GM12878 (cell line): ENCODE results near the gene LEMD2. TPM values are rescaled to one million over a fixed set of nuclear protein-coding genes. Genes with fewer than 3 reads are reported as not detected.

Experiments
- ATAC-seq: fragments of 200-7000 bp; cut with Tn5 transposase; 3 replicates; pipeline ENCODE4 v1.9.1; 2020; ENCODE audit warnings: mild to moderate bottlenecking, moderate library complexity
- BruUV-seq: library from RNA; stranded (reverse); fragments of 400-500 nt; replicated peaks from 2 replicates; lab custom pipeline; 2021; lab: Mats Ljungman, UMichigan
- CTCF ChIA-PET: fragments of 300-600 bp; sonication (Branson Sonifier 250); formaldehyde crosslinking; extraction: SDS; loops from one replicate; lab custom pipeline; 2021; ENCODE audit warnings: inconsistent platforms; lab: Yijun Ruan, JAX
- POLR2A ChIA-PET: fragments of 350-600 bp; formaldehyde crosslinking; extraction: SDS; loops from one replicate; lab custom pipeline; 2021; ENCODE audit warnings: inconsistent platforms; lab: Charles Lee
- RAD21 ChIA-PET: fragments of 300-600 bp; sonication (Branson Sonifier 250); formaldehyde crosslinking; loops from one replicate; lab custom pipeline; 2023; ENCODE audit warnings: antibody characterized with exemption; ENCODE audit not compliant: unreplicated experiment; lab: Charles Lee
- SMC1A ChIA-PET: fragments of 300-600 bp; sonication (Branson Sonifier 250); formaldehyde crosslinking; loops from one replicate; lab custom pipeline; 2023; ENCODE audit not compliant: unreplicated experiment, uncharacterized antibody; lab: Charles Lee
- DNase-seq: peaks from one replicate; pipeline ENCODE4 v3.0.0-alpha.2; 2011; ENCODE audit warnings: low read depth, low spot score
- FAIRE-seq: peaks from 3 replicates; lab custom pipeline; 2011; peaks lifted over from hg19 to GRCh38; lab: Jason Lieb, UNC
- H2AFZ ChIP-seq: 2 replicates; pipeline ENCODE4 v1.6.0; 2011; ENCODE audit warnings: low read depth, low read length, control low read depth; ENCODE audit not compliant: control insufficient read depth
- H3K27ac ChIP-seq: 2 replicates; pipeline ENCODE4 v1.5.1; 2011; ENCODE audit warnings: control low read depth; ENCODE audit not compliant: control insufficient read depth, insufficient read depth
- H3K27me3 ChIP-seq, 2 experiments: replicated peaks in 1 of 2; 2 replicates each; pipeline versions ENCODE4 v1.6.0 to v1.6.1; 2011; ENCODE audit warnings: low read length in 1 of 2; ENCODE audit not compliant: control insufficient read depth in 2 of 2, insufficient read depth in 2 of 2
- H3K36me3 ChIP-seq, 2 experiments: 2 replicates each; pipeline ENCODE4 v1.5.1; 2011; ENCODE audit warnings: low read length in 1 of 2; ENCODE audit not compliant: control insufficient read depth in 2 of 2, insufficient read depth in 2 of 2
- H3K4me1 ChIP-seq: 2 replicates; pipeline ENCODE4 v1.6.1; 2011; ENCODE audit warnings: mild to moderate bottlenecking, low read length, moderate library complexity, mixed read lengths; ENCODE audit not compliant: control insufficient read depth, insufficient read depth
- H3K4me2 ChIP-seq: 2 replicates; pipeline ENCODE4 v1.6.0; 2011; ENCODE audit warnings: control low read depth; ENCODE audit not compliant: control insufficient read depth, insufficient read depth
- H3K4me3 ChIP-seq: fragments of 200-600 bp; sonication (generic); 2 replicates; pipeline ENCODE4 v1.5.1; 2016
- H3K79me2 ChIP-seq: 2 replicates; pipeline ENCODE4 v1.6.0; 2011; ENCODE audit warnings: low read length; ENCODE audit not compliant: control insufficient read depth, insufficient read depth
- H3K9ac ChIP-seq: 2 replicates; pipeline ENCODE4 v1.8.0; 2011; ENCODE audit warnings: low read length, control low read depth, mixed read lengths; ENCODE audit not compliant: control insufficient read depth, insufficient read depth
- H3K9me3 ChIP-seq: replicated peaks from 3 replicates; pipeline ENCODE4 v1.5.1; 2011; ENCODE audit warnings: mild to moderate bottlenecking, low read length; ENCODE audit not compliant: control insufficient read depth, insufficient read depth
- H4K20me1 ChIP-seq: 2 replicates; pipeline ENCODE4 v1.6.0; 2011; ENCODE audit not compliant: control insufficient read depth, insufficient read depth
- BCL11A ChIP-seq: IDR thresholded peaks from 2 replicates; pipeline ENCODE4 v1.6.1; 2011; ENCODE audit warnings: low read depth, low read length
- BHLHE40 ChIP-seq, 2 experiments: fragments of 450-650 bp in 1 of 2; IDR thresholded peaks; 2 replicates each; pipeline ENCODE4 v1.6.1; 2011 to 2017; ENCODE audit warnings: low read depth in 2 of 2, borderline replicate concordance in 1 of 2, improper control_type of control experiment in 1 of 2, low read length in 1 of 2, mild to moderate bottlenecking in 1 of 2
- CREB1 ChIP-seq: IDR thresholded peaks from 2 replicates; pipeline ENCODE4 v1.6.1; 2012; ENCODE audit warnings: low read depth, mild to moderate bottlenecking, inconsistent platforms
- CTCF ChIP-seq, 3 experiments: IDR thresholded peaks in 2 of 3; conservative IDR thresholded peaks in 1 of 3; 2 replicates each; pipeline ENCODE4 v1.5.1; 2011; ENCODE audit warnings: low read depth in 3 of 3, low read length in 3 of 3, mild to moderate bottlenecking in 3 of 3, control low read depth in 2 of 3, moderate library complexity in 2 of 3, inconsistent platforms in 1 of 3, mixed read lengths in 1 of 3; ENCODE audit not compliant: control insufficient read depth in 2 of 3, insufficient read depth in 1 of 3; ENCODE audit errors: extremely low read depth in 1 of 3
- FOS ChIP-seq: IDR thresholded peaks from 3 replicates; pipeline ENCODE4 v1.6.1; 2011; ENCODE audit warnings: borderline replicate concordance; ENCODE audit not compliant: insufficient read length; ENCODE audit errors: extremely low read depth
- FOXK2 ChIP-seq: fragments of 450-650 bp; IDR thresholded peaks from 2 replicates; pipeline ENCODE4 v1.6.1; 2017; ENCODE audit warnings: mild to moderate bottlenecking, moderate library complexity
- JUND ChIP-seq: IDR thresholded peaks from 2 replicates; pipeline ENCODE4 v1.6.1; 2012; ENCODE audit warnings: low read depth, mild to moderate bottlenecking, low read length, improper control_type of control experiment, moderate library complexity
- MEF2A ChIP-seq: IDR thresholded peaks from 2 replicates; pipeline ENCODE4 v1.6.1; 2011; ENCODE audit warnings: low read depth, mild to moderate bottlenecking, low read length, moderate library complexity; ENCODE audit not compliant: insufficient read depth
- PAX5 ChIP-seq: IDR thresholded peaks from 2 replicates; pipeline ENCODE4 v1.6.1; 2011; ENCODE audit warnings: low read depth, low read length, borderline replicate concordance
- PAX8 ChIP-seq: fragments of 450-650 bp; IDR thresholded peaks from 2 replicates; pipeline ENCODE4 v1.6.1; 2017; ENCODE audit warnings: mild to moderate bottlenecking, moderate library complexity
- POLR2A ChIP-seq: IDR thresholded peaks from 2 replicates; pipeline ENCODE4 v1.6.1; 2011; ENCODE audit warnings: low read depth, mild to moderate bottlenecking, low read length
- RAD51 ChIP-seq: fragments of 450-650 bp; IDR thresholded peaks from 2 replicates; pipeline ENCODE4 v1.6.1; 2016; ENCODE audit warnings: moderate library complexity, mild to moderate bottlenecking, inconsistent platforms
- TCF3 ChIP-seq: IDR thresholded peaks from 2 replicates; pipeline ENCODE4 v1.6.1; 2012; ENCODE audit warnings: low read depth, mild to moderate bottlenecking, low read length, borderline replicate concordance; ENCODE audit not compliant: insufficient read depth
- YY1 ChIP-seq: IDR thresholded peaks from 2 replicates; pipeline ENCODE4 v1.6.1; 2011; ENCODE audit warnings: low read depth, mild to moderate bottlenecking, low read length
- ZZZ3 ChIP-seq: IDR thresholded peaks from 2 replicates; pipeline ENCODE4 v1.6.1; 2011; ENCODE audit warnings: low read depth; ENCODE audit not compliant: control insufficient read depth, insufficient read length
- WGBS: methylation state at CpG from one replicate; pipeline ENCODE4 v1.1.6; 2016; ENCODE audit warnings: low lambda C conversion rate; ENCODE audit not compliant: insufficient replicate concordance, insufficient coverage; ENCODE audit errors: missing lambda C conversion rate; 5-methylcytosine and 5-hydroxymethylcytosine counted together
- in situ Hi-C: fragments of 300-500 bp; cut with MboI; formaldehyde crosslinking; loops from 9 replicates; pipeline ENCODE4 v1.14.3; 2018; ENCODE audit warnings: mixed read lengths
- intact Hi-C: fragments of 100-400 bp; cut with micrococcal nuclease; formaldehyde crosslinking; loops from one replicate; pipeline ENCODE4 v1.14.2; 2022; ENCODE audit not compliant: unreplicated experiment
- polyA plus RNA-seq, 11 experiments: library from polyadenylated mRNA; depleted of rRNA in 4 of 11; unstranded in 6 of 11; stranded (reverse) in 5 of 11; fragments of >200 nt; fragmentation: Nextera tagmentation in 4 of 11; fragmentation: Illumina TruSeq in 1 of 11; extraction: Ambion mirVana in 4 of 11; extraction: Trizol in 1 of 11; gene quantifications; 1 replicate in 1 of 11; 2 replicates in 10 of 11; pipeline versions ENCODE4 v1.2.1 to v1.2.3, GENCODE V29; 2011 to 2016; ENCODE audit warnings: inconsistent platforms in 2 of 11, missing spikeins in 2 of 11, low read depth in 1 of 11
- total RNA-seq, 4 experiments: library from RNA; depleted of rRNA in 3 of 4; stranded (reverse); fragments of >200 nt in 3 of 4; fragmentation: Illumina TruSeq in 1 of 4; extraction: Trizol in 1 of 4; gene quantifications; 2 replicates each; pipeline versions ENCODE4 v1.2.1 to v1.2.3, GENCODE V29; 2013 to 2021
- TF ChIP-seq, protein P1 (sequence below): fragments of 450-650 bp; formaldehyde crosslinking; IDR thresholded peaks from 2 replicates; pipeline ENCODE4 v1.4.0; 2022; ENCODE audit warnings: mild to moderate bottlenecking, moderate library complexity

LEMD2 gene
- total and polyA plus RNA-seq, 10 of the 15 experiments (the other 5 are each of a cell fraction or from before 2014, with no cell fraction given) = 0.45 to 47.1 (median 22.8) TPM

DNA sequence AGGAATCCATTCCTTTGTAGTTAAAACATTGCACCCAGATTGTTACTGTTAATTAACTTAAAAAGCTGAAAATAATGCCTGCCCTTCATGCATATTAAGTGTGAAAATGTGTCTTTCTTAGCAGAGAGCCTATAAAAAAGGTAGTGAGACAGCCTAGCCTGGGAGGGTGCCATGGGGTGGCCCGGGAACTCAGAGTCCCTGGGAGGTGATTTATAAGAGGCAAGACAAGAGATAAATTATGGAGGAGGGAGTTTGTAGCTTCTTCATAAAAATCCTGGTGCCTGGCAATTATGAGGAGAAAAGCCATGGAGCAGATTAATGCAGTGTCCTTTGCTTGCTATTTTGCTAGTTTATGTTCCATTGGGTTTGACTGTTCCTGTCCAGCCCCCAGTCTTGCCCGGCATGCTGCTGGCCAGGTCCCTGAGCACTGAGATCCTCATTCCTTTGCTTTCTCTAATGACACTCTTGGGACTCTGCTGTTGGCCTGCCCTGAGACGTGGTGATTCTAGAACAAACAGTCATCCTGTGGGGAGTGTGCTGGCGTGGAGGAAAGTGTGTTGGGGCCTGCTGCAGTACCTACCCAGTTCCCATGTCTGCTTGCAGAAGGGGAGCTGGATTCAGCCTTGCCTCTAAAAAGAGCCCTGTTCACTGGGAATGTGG, 10.7 kb upstream of the LEMD2 start:
- H3K4me1 ChIP-seq = no peaks in the 10 kb centered on the region
- SMC1A ChIA-PET = no interaction called here
- H3K27ac ChIP-seq = no peak overlapping the region
- H3K27me3 ChIP-seq = peaks cover 0 to 6% of the 10 kb centered on the region in 2 experiments
- no peak overlapping the region for H3K4me3 ChIP-seq
- FAIRE-seq = no peak
- TF ChIP-seq CTCF (IDR thresholded peaks at IDR 0.05 in 2 of 3, conservative IDR thresholded peaks at IDR 0.05 in 1 of 3; ENCODE audit: control insufficient read depth in 2 of 3, extremely low read depth in 1 of 3, insufficient read depth in 1 of 3, low read depth in 3 of 3, low read length in 3 of 3) (no peak), RAD51 (no peak), POLR2A (no peak), YY1 (no peak), JUND (no peak), TCF3 (no peak), BHLHE40 (IDR thresholded peaks at IDR 0.05; ENCODE audit: borderline replicate concordance in 1 of 2, low read depth in 2 of 2, low read length in 1 of 2) (no peak), CREB1 (no peak), BCL11A (no peak), MEF2A (no peak), PAX5 (no peak), ZZZ3 (no peak), FOXK2 (no peak), FOS (no peak), PAX8 (no peak)
- TF ChIP-seq, protein P1, sequence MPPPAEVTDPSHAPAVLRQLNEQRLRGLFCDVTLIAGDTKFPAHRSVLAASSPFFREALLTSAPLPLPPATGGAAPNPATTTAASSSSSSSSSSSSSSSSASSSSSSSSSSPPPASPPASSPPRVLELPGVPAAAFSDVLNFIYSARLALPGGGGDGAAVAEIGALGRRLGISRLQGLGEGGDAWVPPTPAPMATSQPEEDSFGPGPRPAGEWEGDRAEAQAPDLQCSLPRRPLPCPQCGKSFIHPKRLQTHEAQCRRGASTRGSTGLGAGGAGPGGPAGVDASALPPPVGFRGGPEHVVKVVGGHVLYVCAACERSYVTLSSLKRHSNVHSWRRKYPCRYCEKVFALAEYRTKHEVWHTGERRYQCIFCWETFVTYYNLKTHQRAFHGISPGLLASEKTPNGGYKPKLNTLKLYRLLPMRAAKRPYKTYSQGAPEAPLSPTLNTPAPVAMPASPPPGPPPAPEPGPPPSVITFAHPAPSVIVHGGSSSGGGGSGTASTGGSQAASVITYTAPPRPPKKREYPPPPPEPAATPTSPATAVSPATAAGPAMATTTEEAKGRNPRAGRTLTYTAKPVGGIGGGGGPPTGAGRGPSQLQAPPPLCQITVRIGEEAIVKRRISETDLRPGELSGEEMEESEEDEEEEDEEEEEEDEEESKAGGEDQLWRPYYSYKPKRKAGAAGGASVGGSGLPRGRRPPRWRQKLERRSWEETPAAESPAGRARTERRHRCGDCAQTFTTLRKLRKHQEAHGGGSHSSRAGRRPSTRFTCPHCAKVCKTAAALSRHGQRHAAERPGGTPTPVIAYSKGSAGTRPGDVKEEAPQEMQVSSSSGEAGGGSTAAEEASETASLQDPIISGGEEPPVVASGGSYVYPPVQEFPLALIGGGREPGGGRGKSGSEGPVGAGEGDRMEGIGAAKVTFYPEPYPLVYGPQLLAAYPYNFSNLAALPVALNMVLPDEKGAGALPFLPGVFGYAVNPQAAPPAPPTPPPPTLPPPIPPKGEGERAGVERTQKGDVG (CRISPR knock-in tag) = no peak
- H2AFZ ChIP-seq = no peak overlapping the region
- no peaks in the 10 kb centered on the region for H3K36me3 ChIP-seq
- H3K4me2 ChIP-seq = no peak overlapping the region
- no peak for ATAC-seq
- CTCF ChIA-PET = no interaction called here
- H4K20me1 ChIP-seq = no peaks in the 10 kb centered on the region
- POLR2A ChIA-PET = no interaction called here
- in situ Hi-C loops (no loop called here), intact Hi-C loops (no loop called here)
- no peak overlapping the region for H3K9ac ChIP-seq
- RAD21 ChIA-PET = no interaction called here
- DNase-seq = no peak
- H3K79me2 ChIP-seq = no peaks in the 10 kb centered on the region
- H3K9me3 ChIP-seq = no peaks in the 10 kb centered on the region
- no TSS peak for BruUV-seq
- 11% methylated on average over 4 of the region's 4 CpGs for WGBS
